ENCODE results near the gene MRTFA. TPM values are rescaled to one million over a fixed set of nuclear protein-coding genes. Genes with fewer than 3 reads are reported as not detected.

Gene MRTFA
- total and polyA plus RNA-seq, 5 experiments from 2014 or later, result 10.7 to 122 (median 31.0) TPM

GRCh38 chr22:40414311-40414710 lies 222.2 kb downstream of the MRTFA start:
- POLR2A ChIA-PET, result interaction anchor here (2.6 to 2.9 kb wide), 2 partner anchors 12 to 13 kb away, joined by 13 to 18 read pairs; no protein-coding TSS in a partner anchor
- Mint-ChIP-seq H3K9me3 (no peaks in the 10 kb centered on the region), H3K27ac (peak overlapping the region; percentile 88 to 96 (median 94)), H3K4me1 (peaks cover 34 to 59% (median 50%) of the 10 kb centered on the region in 4 donors), H3K27me3 (no peaks in the 10 kb centered on the region), H3K36me3 (peaks cover 3 to 76% (median 5%) of the 10 kb centered on the region in 3 donors), H3K4me3 (peak overlapping the region in 3 of 10 donors; percentile 14 to 48 (median 19))
- no peak for ATAC-seq
- no peak for DNase-seq

- DNase-seq, result no peak
- peak overlapping the region in 8 of 10 donors; percentile 0 to 96 (median 90) for H3K27ac Mint-ChIP-seq
- peaks cover 34 to 57% (median 47%) of the 10 kb centered on the region in 4 donors for H3K4me1 Mint-ChIP-seq
- H3K9me3 Mint-ChIP-seq, result no peaks in the 10 kb centered on the region
- no peak for ATAC-seq
- peaks cover 3 to 79% (median 5%) of the 10 kb centered on the region in 3 donors for H3K36me3 Mint-ChIP-seq
- no peaks in the 10 kb centered on the region for H3K27me3 Mint-ChIP-seq
- H3K4me3 Mint-ChIP-seq, result peak overlapping the region in 1 of 10 donors; percentile 19
- POLR2A ChIA-PET, result interaction anchor here (2.9 kb wide), 1 partner anchor 12 kb away, joined by 13 read pairs; no protein-coding TSS in a partner anchor
These were observed 222.6 kb downstream of the MRTFA start for GRCh38 chr22:40413873-40414272.

- Mint-ChIP-seq H3K9me3 (no peaks in the 10 kb centered on the region), H3K36me3 (peaks cover 5 to 85% (median 5%) of the 10 kb centered on the region in 3 donors), H3K27me3 (no peaks in the 10 kb centered on the region), H3K4me1 (peaks cover 30 to 52% (median 39%) of the 10 kb centered on the region in 4 donors), H3K27ac (peak overlapping the region in 8 of 10 donors; percentile 2 to 90 (median 54)), H3K4me3 (peak overlapping the region in 1 of 10 donors; percentile 13)
- DNase-seq, result no peak
- ATAC-seq, result no peak
- POLR2A ChIA-PET, result interaction anchor here (1.0 to 1.2 kb wide), 2 partner anchors 11 to 13 kb away, joined by 3 to 4 read pairs; no protein-coding TSS in a partner anchor
These were observed 224.1 kb downstream of the MRTFA start for GRCh38 chr22:40412441-40412840.

DNA sequence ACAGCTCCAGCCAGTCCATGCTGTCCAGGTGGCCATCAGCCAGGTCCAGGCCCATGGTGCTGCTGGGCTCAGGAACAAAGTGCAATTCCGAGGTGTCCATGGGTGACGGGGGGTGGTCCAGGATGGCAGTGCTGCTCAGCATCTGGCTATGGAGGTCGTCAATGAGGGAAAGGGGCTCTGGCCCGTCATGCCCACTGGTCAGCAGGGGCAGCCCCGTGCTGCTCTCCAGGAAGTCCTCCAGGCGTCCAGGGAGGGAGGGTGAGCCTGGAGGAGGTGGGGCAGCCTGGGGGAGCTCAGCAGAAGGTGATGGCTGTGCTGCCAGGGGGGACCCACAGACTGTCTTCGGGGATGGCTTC lies 225.0 kb downstream of the MRTFA start:
- Mint-ChIP-seq H3K36me3 (peaks cover 3 to 87% (median 8%) of the 10 kb centered on the region in 3 donors), H3K27ac (peak overlapping the region in 2 of 10 donors; percentile 34 to 65), H3K9me3 (no peaks in the 10 kb centered on the region), H3K27me3 (no peaks in the 10 kb centered on the region), H3K4me1 (peaks cover 29 to 45% (median 32%) of the 10 kb centered on the region in 4 donors), H3K4me3 (no peak overlapping the region)
- ATAC-seq, result no peak
- POLR2A ChIA-PET, result interaction anchor here (0.6 to 1.2 kb wide), 4 partner anchors 10 to 116 kb away, joined by 3 to 5 read pairs (median 4); no protein-coding TSS in a partner anchor
- no peak for DNase-seq

GRCh38 chr22:40410731-40411505 lies 225.6 kb downstream of the MRTFA start:
- no peak for DNase-seq
- Mint-ChIP-seq H3K4me1 (peaks cover 23 to 39% (median 27%) of the 10 kb centered on the region in 4 donors), H3K27ac (peak overlapping the region in 4 of 10 donors; percentile 21 to 65 (median 30)), H3K27me3 (no peaks in the 10 kb centered on the region), H3K4me3 (no peak overlapping the region), H3K36me3 (peaks cover 0 to 86% (median 8%) of the 10 kb centered on the region in 3 donors), H3K9me3 (no peaks in the 10 kb centered on the region)
- no peak for ATAC-seq
- POLR2A ChIA-PET, result interaction anchor here (0.6 to 2.4 kb wide), 4 partner anchors 9 to 117 kb away, joined by 3 to 11 read pairs (median 4); no protein-coding TSS in a partner anchor

- POLR2A ChIA-PET, result interaction anchor here (1.3 to 2.4 kb wide), 4 partner anchors 10 to 25 kb away, joined by 4 to 11 read pairs (median 7); no protein-coding TSS in a partner anchor
- peaks cover 0 to 84% (median 8%) of the 10 kb centered on the region in 3 donors for H3K36me3 Mint-ChIP-seq
- H3K4me3 Mint-ChIP-seq, result no peak overlapping the region
- H3K27ac Mint-ChIP-seq, result peak overlapping the region in 4 of 10 donors; percentile 46 to 85 (median 56)
- H3K9me3 Mint-ChIP-seq, result no peaks in the 10 kb centered on the region
- H3K4me1 Mint-ChIP-seq, result peaks cover 16 to 33% (median 20%) of the 10 kb centered on the region in 4 donors
- DNase-seq (no peak), ATAC-seq (no peak)
- no peaks in the 10 kb centered on the region for H3K27me3 Mint-ChIP-seq
These were observed 226.2 kb downstream of the MRTFA start for GRCh38 chr22:40410272-40410671.

- Mint-ChIP-seq H3K36me3 (peaks cover 0 to 81% (median 8%) of the 10 kb centered on the region in 3 donors), H3K27ac (peak overlapping the region in 3 of 10 donors; percentile 19 to 85 (median 53))
These were observed 226.9 kb downstream of the MRTFA start for GRCh38 chr22:40409613-40410113.

DNA sequence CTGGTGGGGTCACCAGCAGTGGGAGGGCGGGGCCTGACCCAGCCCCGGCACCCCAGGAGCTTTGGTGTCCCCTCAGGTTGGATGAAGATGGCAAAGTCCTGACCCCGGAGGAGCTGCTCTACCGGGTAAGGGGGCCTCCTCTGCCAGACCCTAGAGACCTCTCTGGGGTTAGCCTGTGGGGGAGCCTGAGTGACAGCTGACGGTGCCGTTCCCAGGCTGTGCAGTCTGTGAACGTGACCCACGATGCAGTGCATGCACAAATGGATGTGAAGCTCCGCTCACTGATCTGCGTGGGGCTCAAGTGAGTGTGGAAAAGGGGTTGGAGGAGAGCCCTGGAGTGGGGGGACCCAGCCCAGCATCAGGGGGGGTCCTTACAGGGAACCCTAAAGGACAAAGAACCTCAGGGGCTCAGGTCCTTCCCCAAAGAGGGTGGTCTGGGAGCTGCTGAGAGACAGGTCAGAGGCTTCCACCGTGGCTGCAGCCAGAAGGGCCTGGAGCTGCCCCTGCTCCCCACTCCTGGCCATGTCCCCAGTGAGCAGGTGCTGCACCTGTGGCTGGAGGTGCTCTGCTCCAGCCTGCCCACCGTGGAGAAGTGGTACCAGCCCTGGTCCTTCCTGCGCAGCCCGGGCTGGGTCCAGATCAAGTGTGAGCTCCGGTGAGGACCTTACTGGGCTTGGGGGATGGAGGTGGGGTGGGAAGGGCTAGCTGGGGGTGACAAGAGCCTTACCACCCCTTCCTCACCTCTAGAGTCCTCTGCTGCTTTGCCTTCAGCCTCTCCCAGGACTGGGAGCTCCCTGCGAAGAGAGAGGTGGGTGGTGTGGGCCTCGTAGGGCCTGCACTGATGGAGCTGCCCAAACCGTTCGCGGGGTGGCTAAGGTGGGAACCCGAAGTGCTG lies 227.6 kb downstream of the MRTFA start:
- POLR2A ChIA-PET, result interaction anchor here (1.2 to 2.6 kb wide), 6 partner anchors 8 to 27 kb away, joined by 3 to 11 read pairs (median 6); no protein-coding TSS in a partner anchor
- Mint-ChIP-seq H3K36me3 (peaks cover 0 to 80% (median 12%) of the 10 kb centered on the region in 3 donors), H3K27ac (peak overlapping the region in 5 of 10 donors; percentile 18 to 83 (median 51)), H3K27me3 (no peaks in the 10 kb centered on the region), H3K4me3 (no peak overlapping the region), H3K4me1 (peaks cover 8 to 26% (median 14%) of the 10 kb centered on the region in 4 donors), H3K9me3 (no peaks in the 10 kb centered on the region)
- ATAC-seq (no peak), DNase-seq (no peak)

More at GRCh38 chr22:40409613-40410113, 226.9 kb downstream of the MRTFA start:
- no peak for DNase-seq
- Mint-ChIP-seq H3K4me3 (no peak overlapping the region), H3K9me3 (no peaks in the 10 kb centered on the region), H3K4me1 (peaks cover 11 to 26% (median 14%) of the 10 kb centered on the region in 4 donors), H3K27me3 (no peaks in the 10 kb centered on the region)
- POLR2A ChIA-PET, result interaction anchor here (1.3 to 2.6 kb wide), 5 partner anchors 10 to 26 kb away, joined by 4 to 11 read pairs (median 8); no protein-coding TSS in a partner anchor
- no peak for ATAC-seq

GRCh38 chr22:40407831-40408717 lies 228.4 kb downstream of the MRTFA start:
- DNase-seq (no peak), ATAC-seq (no peak)
- no peaks in the 10 kb centered on the region for H3K9me3 Mint-ChIP-seq
- H3K4me3 Mint-ChIP-seq, result peak overlapping the region in 2 of 10 donors; percentile 18 to 26
- H3K36me3 Mint-ChIP-seq, result peaks cover 0 to 82% (median 19%) of the 10 kb centered on the region in 3 donors
- H3K27me3 Mint-ChIP-seq, result no peaks in the 10 kb centered on the region
- POLR2A ChIA-PET, result interaction anchor here (1.2 to 2.9 kb wide), 6 partner anchors 8 to 24 kb away, joined by 3 to 15 read pairs (median 7); no protein-coding TSS in a partner anchor
- H3K4me1 Mint-ChIP-seq, result peaks cover 16 to 28% (median 22%) of the 10 kb centered on the region in 4 donors
- H3K27ac Mint-ChIP-seq, result peak overlapping the region in 6 of 10 donors; percentile 3 to 83 (median 42)

- ATAC-seq (no peak), DNase-seq (no peak)
- no peaks in the 10 kb centered on the region for H3K9me3 Mint-ChIP-seq
- H3K4me3 Mint-ChIP-seq, result peak overlapping the region in 1 of 10 donors; percentile 51
- H3K36me3 Mint-ChIP-seq, result peaks cover 0 to 79% (median 16%) of the 10 kb centered on the region in 3 donors
- no peaks in the 10 kb centered on the region for H3K27me3 Mint-ChIP-seq
- peak overlapping the region in 6 of 10 donors; percentile 3 to 75 (median 26) for H3K27ac Mint-ChIP-seq
- POLR2A ChIA-PET, result interaction anchor here (1.4 to 2.9 kb wide), 5 partner anchors 9 to 23 kb away, joined by 3 to 15 read pairs (median 8); no protein-coding TSS in a partner anchor
- H3K4me1 Mint-ChIP-seq, result peaks cover 14 to 31% (median 24%) of the 10 kb centered on the region in 4 donors
These were observed 229.3 kb downstream of the MRTFA start for GRCh38 chr22:40407021-40407761.
